ENCODE measurements around the gene FSTL5. TPM values are rescaled to one million over a fixed set of nuclear protein-coding genes. Genes with fewer than 3 reads are reported as not detected.

Gene FSTL5
- total RNA-seq, 4 donors from 2014 or later, result not detected

GRCh38 chr4:161466316-161466715 lies 697.5 kb downstream of the FSTL5 start:
- H3K27me3 ChIP-seq, result no peaks in the 10 kb centered on the region
- H3K4me3 ChIP-seq, result no peak overlapping the region
- in situ Hi-C loops (cut with MboI; ENCODE audit: low sequenced_read_pairs in 4 of 4), result no loop called here
- TF ChIP-seq CTCF (IDR thresholded peaks at IDR 0.05 in 4 of 5, conservative IDR thresholded peaks at IDR 0.05 in 1 of 5) (no peak), POLR2A (IDR thresholded peaks at IDR 0.05) (no peak)
- DNase-seq (no peak), ATAC-seq (no peak)
- no peaks in the 10 kb centered on the region for H3K9me3 ChIP-seq
- H3K27ac ChIP-seq, result no peak overlapping the region
- intact Hi-C loops (cut with DNase I; ENCODE audit: low total_unique reads), result no loop called here
- no peaks in the 10 kb centered on the region for H3K36me3 ChIP-seq
- H3K4me1 ChIP-seq, result no peaks in the 10 kb centered on the region

GRCh38 chr4:161463436-161463835 lies 700.4 kb downstream of the FSTL5 start:
- TF ChIP-seq POLR2A (IDR thresholded peaks at IDR 0.05) (no peak), CTCF (IDR thresholded peaks at IDR 0.05 in 4 of 5, conservative IDR thresholded peaks at IDR 0.05 in 1 of 5) (no peak)
- DNase-seq (no peak), ATAC-seq (no peak)
- H3K36me3 ChIP-seq, result no peaks in the 10 kb centered on the region
- intact Hi-C loops (cut with DNase I; ENCODE audit: low total_unique reads), result no loop called here
- H3K27me3 ChIP-seq, result no peaks in the 10 kb centered on the region
- no peaks in the 10 kb centered on the region for H3K9me3 ChIP-seq
- no peak overlapping the region for H3K27ac ChIP-seq
- no peaks in the 10 kb centered on the region for H3K4me1 ChIP-seq
- in situ Hi-C loops (cut with MboI; ENCODE audit: low sequenced_read_pairs in 4 of 4), result no loop called here
- H3K4me3 ChIP-seq, result no peak overlapping the region

GRCh38 chr4:161457906-161458305 lies 705.9 kb downstream of the FSTL5 start:
- no peaks in the 10 kb centered on the region for H3K4me1 ChIP-seq
- DNase-seq (no peak), ATAC-seq (no peak)
- in situ Hi-C loops (cut with MboI; ENCODE audit: low sequenced_read_pairs in 4 of 4), result no loop called here
- H3K9me3 ChIP-seq, result no peaks in the 10 kb centered on the region
- TF ChIP-seq POLR2A (IDR thresholded peaks at IDR 0.05) (no peak), CTCF (IDR thresholded peaks at IDR 0.05 in 4 of 5, conservative IDR thresholded peaks at IDR 0.05 in 1 of 5) (no peak)
- H3K4me3 ChIP-seq, result no peak overlapping the region
- no peak overlapping the region for H3K27ac ChIP-seq
- H3K27me3 ChIP-seq, result no peaks in the 10 kb centered on the region
- no peaks in the 10 kb centered on the region for H3K36me3 ChIP-seq
- intact Hi-C loops (cut with DNase I; ENCODE audit: low total_unique reads), result no loop called here

DNA sequence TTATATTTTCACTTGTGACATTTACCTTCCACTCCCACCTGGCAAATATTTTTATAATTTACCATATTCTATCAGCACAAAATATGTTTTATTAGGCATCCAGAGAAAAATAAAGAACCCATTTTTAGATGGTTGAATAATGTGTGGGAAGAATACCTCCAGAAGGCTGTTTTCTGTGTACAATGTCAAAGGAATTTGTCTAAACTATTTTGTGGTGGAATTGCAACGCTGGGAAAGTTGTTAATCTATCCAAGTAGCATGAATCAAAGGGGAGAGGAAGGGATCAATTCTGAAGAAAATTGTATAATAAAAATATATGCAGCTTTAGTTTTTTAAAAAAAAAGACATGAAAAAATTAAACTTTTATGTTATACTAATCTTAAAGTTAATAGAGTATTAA lies 706.5 kb downstream of the FSTL5 start:
- intact Hi-C loops (cut with DNase I; ENCODE audit: low total_unique reads), result no loop called here
- in situ Hi-C loops (cut with MboI; ENCODE audit: low sequenced_read_pairs in 4 of 4), result no loop called here

More for the DNA sequence above, 706.5 kb downstream of the FSTL5 start:
- Histone ChIP-seq H3K4me3 (no peak overlapping the region), H3K9me3 (no peaks in the 10 kb centered on the region), H3K27me3 (no peaks in the 10 kb centered on the region), H3K4me1 (no peaks in the 10 kb centered on the region), H3K27ac (no peak overlapping the region), H3K36me3 (no peaks in the 10 kb centered on the region)
- ATAC-seq (no peak), DNase-seq (no peak)
- no peak for TF ChIP-seq POLR2A (IDR thresholded peaks at IDR 0.05)
- no peak for TF ChIP-seq CTCF (IDR thresholded peaks at IDR 0.05 in 4 of 5, conservative IDR thresholded peaks at IDR 0.05 in 1 of 5)
